ENCODE data around the gene TPBG.

GRCh38 chr6:82372656-82373055 is 9.0 kb downstream of the TPBG start:
- TF ChIP-seq, protein P1, sequence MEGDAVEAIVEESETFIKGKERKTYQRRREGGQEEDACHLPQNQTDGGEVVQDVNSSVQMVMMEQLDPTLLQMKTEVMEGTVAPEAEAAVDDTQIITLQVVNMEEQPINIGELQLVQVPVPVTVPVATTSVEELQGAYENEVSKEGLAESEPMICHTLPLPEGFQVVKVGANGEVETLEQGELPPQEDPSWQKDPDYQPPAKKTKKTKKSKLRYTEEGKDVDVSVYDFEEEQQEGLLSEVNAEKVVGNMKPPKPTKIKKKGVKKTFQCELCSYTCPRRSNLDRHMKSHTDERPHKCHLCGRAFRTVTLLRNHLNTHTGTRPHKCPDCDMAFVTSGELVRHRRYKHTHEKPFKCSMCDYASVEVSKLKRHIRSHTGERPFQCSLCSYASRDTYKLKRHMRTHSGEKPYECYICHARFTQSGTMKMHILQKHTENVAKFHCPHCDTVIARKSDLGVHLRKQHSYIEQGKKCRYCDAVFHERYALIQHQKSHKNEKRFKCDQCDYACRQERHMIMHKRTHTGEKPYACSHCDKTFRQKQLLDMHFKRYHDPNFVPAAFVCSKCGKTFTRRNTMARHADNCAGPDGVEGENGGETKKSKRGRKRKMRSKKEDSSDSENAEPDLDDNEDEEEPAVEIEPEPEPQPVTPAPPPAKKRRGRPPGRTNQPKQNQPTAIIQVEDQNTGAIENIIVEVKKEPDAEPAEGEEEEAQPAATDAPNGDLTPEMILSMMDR (conservative IDR thresholded peaks at IDR 0.05; ENCODE audit: low read depth, low read length) = no peak
- no peak for TF ChIP-seq EZH2 (IDR thresholded peaks at IDR 0.05; ENCODE audit: low read length, unreplicated experiment)
- TF ChIP-seq EZH2phosphoT487 (IDR thresholded peaks at IDR 0.05; ENCODE audit: borderline replicate concordance, low read length) = no peak
